ENCODE measurements around the gene AGFG2. TPM values are rescaled to one million over a fixed set of nuclear protein-coding genes. Genes with fewer than 3 reads are reported as not detected.

Gene AGFG2
- total and polyA plus RNA-seq, 4 donors: 37.2 to 48.8 (median 42.3) TPM

GRCh38 chr7:100571829-100572116 is 32.8 kb downstream of the AGFG2 start:
- no peak overlapping the region for H3K9ac ChIP-seq (ENCODE audit: low read depth in 1 of 2, low read length in 2 of 2)
- 92% methylated on average over 2 of the region's 2 CpGs for WGBS
- TF ChIP-seq YY1 (IDR thresholded peaks at IDR 0.05): no peak
- no peak for TF ChIP-seq EGR1 (IDR thresholded peaks at IDR 0.05; ENCODE audit: low read depth in 2 of 2)
- TF ChIP-seq HNF4G (IDR thresholded peaks at IDR 0.05): no peak
- no peak for TF ChIP-seq REST (IDR thresholded peaks at IDR 0.05)
- no peak for TF ChIP-seq FOXA2 (IDR thresholded peaks at IDR 0.05)
- no peak for TF ChIP-seq ATF3 (IDR thresholded peaks at IDR 0.05)
- TF ChIP-seq TAF1 (conservative IDR thresholded peaks at IDR 0.05): no peak
- no peak for TF ChIP-seq JUND (IDR thresholded peaks at IDR 0.05)
- TF ChIP-seq CTCF (IDR thresholded peaks at IDR 0.05; ENCODE audit: low read depth, low read length, missing input control): no peak
- no peak for TF ChIP-seq ZBTB33 (IDR thresholded peaks at IDR 0.05)
- no peak for TF ChIP-seq SP1 (IDR thresholded peaks at IDR 0.05)
- no peak for TF ChIP-seq GABPA (IDR thresholded peaks at IDR 0.05 in 1 of 2, conservative IDR thresholded peaks at IDR 0.05 in 1 of 2)
- TF ChIP-seq FOXA1 (IDR thresholded peaks at IDR 0.05): no peak
- no peak for TF ChIP-seq RXRA (IDR thresholded peaks at IDR 0.05)
- TF ChIP-seq HNF4A (conservative IDR thresholded peaks at IDR 0.05): no peak
- no peak for TF ChIP-seq NR2F2 (IDR thresholded peaks at IDR 0.05)
- H3K4me1 ChIP-seq (ENCODE audit: control insufficient read depth in 4 of 4, insufficient read depth in 4 of 4, low read length in 3 of 4): peaks cover 18 to 55% (median 39%) of the 10 kb centered on the region in 4 donors
- no peak for DNase-seq (ENCODE audit: low spot score)
- H3K27me3 ChIP-seq (ENCODE audit: control insufficient read depth in 4 of 4, insufficient read depth in 4 of 4, low read length in 3 of 4): no peaks in the 10 kb centered on the region
- peak overlapping the region in 1 of 2 donors; percentile 20 for H3K27ac ChIP-seq (ENCODE audit: low read depth in 1 of 2, low read length in 2 of 2)
- no peaks in the 10 kb centered on the region for H3K9me3 ChIP-seq (ENCODE audit: control insufficient read depth in 4 of 4, low read length in 3 of 4)
- H3K4me3 ChIP-seq (ENCODE audit: low read depth in 1 of 3, low read length in 3 of 3): no peak overlapping the region
- H3K36me3 ChIP-seq (ENCODE audit: control insufficient read depth in 4 of 4, insufficient read depth in 3 of 4, low read depth in 1 of 4, low read length in 3 of 4): peaks cover 0 to 9% (median 5%) of the 10 kb centered on the region in 4 donors

GRCh38 chr7:100572281-100572948 is 33.4 kb downstream of the AGFG2 start:
- Histone ChIP-seq H3K4me1 (ENCODE audit: control insufficient read depth in 4 of 4, insufficient read depth in 4 of 4, low read length in 3 of 4) (peaks cover 11 to 49% (median 33%) of the 10 kb centered on the region in 4 donors), H3K36me3 (ENCODE audit: control insufficient read depth in 4 of 4, insufficient read depth in 3 of 4, low read depth in 1 of 4, low read length in 3 of 4) (peaks cover under 1 to 14% (median 5%) of the 10 kb centered on the region in 4 donors), H3K27ac (ENCODE audit: low read depth in 1 of 2, low read length in 2 of 2) (no peak overlapping the region), H3K9me3 (ENCODE audit: control insufficient read depth in 4 of 4, low read length in 3 of 4) (no peaks in the 10 kb centered on the region), H3K4me3 (ENCODE audit: low read depth in 1 of 3, low read length in 3 of 3) (no peak overlapping the region), H3K9ac (ENCODE audit: low read depth in 1 of 2, low read length in 2 of 2) (no peak overlapping the region), H3K27me3 (ENCODE audit: control insufficient read depth in 4 of 4, insufficient read depth in 4 of 4, low read length in 3 of 4) (no peaks in the 10 kb centered on the region)
- 87% methylated on average over 20 of the region's 20 CpGs for WGBS
- no peak for DNase-seq (ENCODE audit: low spot score)
- TF ChIP-seq GABPA (IDR thresholded peaks at IDR 0.05 in 1 of 2, conservative IDR thresholded peaks at IDR 0.05 in 1 of 2) (no peak), HNF4A (conservative IDR thresholded peaks at IDR 0.05) (no peak), MAX (IDR thresholded peaks at IDR 0.05) (no peak), YY1 (IDR thresholded peaks at IDR 0.05) (no peak), SP1 (IDR thresholded peaks at IDR 0.05) (no peak), EGR1 (IDR thresholded peaks at IDR 0.05; ENCODE audit: low read depth in 2 of 2) (no peak), REST (IDR thresholded peaks at IDR 0.05) (no peak), RAD21 (IDR thresholded peaks at IDR 0.05) (no peak), NR2F2 (IDR thresholded peaks at IDR 0.05) (no peak), ZBTB33 (IDR thresholded peaks at IDR 0.05) (no peak), JUND (IDR thresholded peaks at IDR 0.05) (no peak)

Data from liver (tissue), 9 donors.